K562 (cell line): ENCODE measurements around the gene COA7. TPM values are rescaled to one million over a fixed set of nuclear protein-coding genes. Genes with fewer than 3 reads are reported as not detected.

ENCODE experiments used
- CHD2 ChIP-seq: IDR thresholded peaks from 2 replicates; pipeline ENCODE4 v1.6.1; 2011; ENCODE audit warnings: low read depth, low read length
- CXXC5 ChIP-seq: fragments of 250-450 bp; sonication (Bioruptor Pico); IDR thresholded peaks from 2 replicates; pipeline ENCODE4 v1.8.0; 2022; ENCODE audit warnings: inconsistent platforms, mild to moderate bottlenecking, moderate library complexity
- ELF1 ChIP-seq: fragments of 200-800 bp; sonication (Bioruptor generic); IDR thresholded peaks from 2 replicates; pipeline ENCODE4 v1.6.1; 2016; ENCODE audit warnings: missing genetic modification characterization, missing compliant biosample characterization
- HBP1 ChIP-seq: fragments of 450-650 bp; formaldehyde crosslinking; IDR thresholded peaks from 2 replicates; pipeline ENCODE4 v1.4.0; 2022; ENCODE audit warnings: missing genetic modification characterization
- HEY1 ChIP-seq: fragments of 250-450 bp; sonication (Bioruptor Pico); IDR thresholded peaks from 2 replicates; pipeline ENCODE4 v1.5.0; 2020; ENCODE audit warnings: mild to moderate bottlenecking, moderate library complexity, borderline replicate concordance
- HMG20A ChIP-seq: fragments of 450-650 bp; formaldehyde crosslinking; conservative IDR thresholded peaks from 2 replicates; pipeline ENCODE4 v1.4.0; 2020; ENCODE audit warnings: mild to moderate bottlenecking, mixed read lengths
- KDM5B ChIP-seq: fragments of 200-600 bp; sonication (generic); IDR thresholded peaks from 2 replicates; pipeline ENCODE4 v1.6.1; 2012; ENCODE audit warnings: low read depth, mild to moderate bottlenecking, moderate library complexity, low read length, control low read depth, inconsistent platforms; ENCODE audit not compliant: insufficient replicate concordance
- NFRKB ChIP-seq: fragments of 450-650 bp; IDR thresholded peaks from 2 replicates; pipeline ENCODE4 v1.6.1; 2016; ENCODE audit warnings: low read depth
- NKRF ChIP-seq: fragments of 450-650 bp; IDR thresholded peaks from 2 replicates; pipeline ENCODE4 v1.6.1; 2016; ENCODE audit warnings: borderline replicate concordance
- POLR2A ChIP-seq: fragments of 450-650 bp; conservative IDR thresholded peaks from 2 replicates; pipeline ENCODE4 v1.6.1; 2016
- POLR2H ChIP-seq: IDR thresholded peaks from 2 replicates; pipeline ENCODE4 v1.6.1; 2016; ENCODE audit warnings: missing genetic modification characterization, low read depth, mild to moderate bottlenecking, control low read depth, missing compliant biosample characterization, moderate library complexity
- PRMT5 ChIP-seq: sonication (generic); formaldehyde crosslinking; IDR thresholded peaks from 2 replicates; pipeline ENCODE4 v1.5.0; 2020; ENCODE audit warnings: missing genetic modification reagents
- TOE1 ChIP-seq, 2 experiments: fragments of 450-650 bp in 1 of 2; sonication (generic) in 1 of 2; formaldehyde crosslinking in 1 of 2; IDR thresholded peaks; 2 replicates each; pipeline versions ENCODE4 v1.7.1 to v1.8.0; 2016 to 2022; ENCODE audit warnings: borderline replicate concordance in 2 of 2, mild to moderate bottlenecking in 2 of 2, antibody characterized with exemption in 1 of 2, inconsistent platforms in 1 of 2, low read depth in 1 of 2, missing genetic modification reagents in 1 of 2, moderate library complexity in 1 of 2
- TSHZ1 ChIP-seq: fragments of 250-450 bp; sonication (Bioruptor Pico); IDR thresholded peaks from 2 replicates; pipeline ENCODE4 v1.4.0; 2020; ENCODE audit warnings: mild to moderate bottlenecking, moderate library complexity
- ZBTB43 ChIP-seq: sonication (generic); formaldehyde crosslinking; IDR thresholded peaks from 2 replicates; pipeline ENCODE4 v1.8.0; 2023; ENCODE audit warnings: mild to moderate bottlenecking, missing genetic modification reagents
- ZNF212 ChIP-seq: fragments of 450-650 bp; formaldehyde crosslinking; IDR thresholded peaks from 2 replicates; pipeline ENCODE4 v1.4.0; 2020; ENCODE audit warnings: mild to moderate bottlenecking
- ZNF780A ChIP-seq: fragments of 250-450 bp; sonication (Bioruptor Pico); IDR thresholded peaks from 2 replicates; pipeline ENCODE4 v1.5.0; 2021; ENCODE audit warnings: mild to moderate bottlenecking
- polyA plus RNA-seq, 8 experiments: library from polyadenylated mRNA; depleted of rRNA in 4 of 8; stranded (reverse) in 5 of 8; unstranded in 3 of 8; fragments of >200 nt; fragmentation: Nextera tagmentation in 2 of 8; fragmentation: Illumina TruSeq in 1 of 8; extraction: Ambion mirVana in 2 of 8; extraction: Trizol in 1 of 8; gene quantifications; 2 replicates each; pipeline versions ENCODE4 v1.2.1 to v1.2.3, GENCODE V29; 2011 to 2014; ENCODE audit warnings: inconsistent platforms in 1 of 8, missing spikeins in 1 of 8
- total RNA-seq, 7 experiments: library from RNA; depleted of rRNA in 6 of 7; stranded (reverse); fragments of >200 nt in 6 of 7; fragmentation: Illumina TruSeq in 2 of 7; extraction: Trizol in 2 of 7; gene quantifications; 2 replicates each; pipeline versions ENCODE4 v1.2.1 to v1.2.3, GENCODE V29; 2011 to 2021; ENCODE audit warnings: low replicate concordance in 1 of 7

The COA7 gene
- total and polyA plus RNA-seq, 9 of the 15 experiments (the other 6 are each of a cell fraction or from before 2014, with no cell fraction given): 19.4 to 82.8 (median 51.0) TPM

- TF ChIP-seq NKRF: peak; percentile 98
- peak; percentile 90 for TF ChIP-seq CXXC5
- TF ChIP-seq POLR2H (tag): peak; percentile 72
- TF ChIP-seq HMG20A (CRISPR knock-in tag): no peak
- no peak for TF ChIP-seq ZNF780A (CRISPR knock-in tag)
- TF ChIP-seq HBP1 (CRISPR knock-in tag): 0 out of 2 replicates have a peak, but pooled peaks have one; percentile 9
- TF ChIP-seq TOE1 (IDR thresholded peaks at IDR 0.05; ENCODE audit: borderline replicate concordance): peak; percentile 97
- no peak; the same call in 1 of the 2 replicates for TF ChIP-seq TOE1 (CRISPR knock-in tag; IDR thresholded peaks at IDR 0.05; ENCODE audit: borderline replicate concordance, low read depth)
- TF ChIP-seq ELF1 (tag): peak; percentile 63
- TF ChIP-seq HEY1 (CRISPR knock-in tag): peak; percentile 89
- peak; percentile 64; the same call in 1 of the 2 replicates for TF ChIP-seq PRMT5
- TF ChIP-seq POLR2A: peak; percentile 92
- TF ChIP-seq KDM5B: peak; percentile 94
- TF ChIP-seq ZNF212: peak; percentile 22; the same call in 1 of the 2 replicates
- TF ChIP-seq NFRKB: peak; percentile 83
- peak; percentile 72 for TF ChIP-seq CHD2
- 0 out of 2 replicates have a peak, but pooled peaks have one; percentile 33 for TF ChIP-seq TSHZ1 (CRISPR knock-in tag)
- TF ChIP-seq ZBTB43 (CRISPR knock-in tag): 0 out of 2 replicates have a peak, but pooled peaks have one; percentile 27
These were observed at the start of gene COA7 (continued) for GRCh38 chr1:52697795-52698674.
